ENCODE results near the gene UNC5C.

UNC5C gene

DNA sequence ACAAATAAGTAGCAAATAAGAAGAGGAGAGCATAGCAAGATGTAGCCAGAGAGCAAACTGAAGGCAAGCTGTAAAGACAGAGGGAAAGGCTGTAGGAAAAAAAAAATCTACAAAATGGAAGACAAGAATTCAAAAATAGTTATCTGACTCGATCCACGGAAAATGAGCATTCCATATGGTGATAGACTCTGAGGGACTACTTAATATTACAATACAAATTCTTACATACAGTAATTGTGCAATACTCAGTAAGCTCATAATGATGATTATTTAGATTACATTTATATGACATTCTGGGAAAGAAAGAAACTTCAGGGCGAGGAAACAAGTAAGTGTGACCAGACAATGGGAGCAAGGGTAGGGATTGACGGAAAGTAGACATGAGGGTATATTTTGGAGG, 102.6 kb downstream of the UNC5C start:
- no peak for DNase-seq

DNA sequence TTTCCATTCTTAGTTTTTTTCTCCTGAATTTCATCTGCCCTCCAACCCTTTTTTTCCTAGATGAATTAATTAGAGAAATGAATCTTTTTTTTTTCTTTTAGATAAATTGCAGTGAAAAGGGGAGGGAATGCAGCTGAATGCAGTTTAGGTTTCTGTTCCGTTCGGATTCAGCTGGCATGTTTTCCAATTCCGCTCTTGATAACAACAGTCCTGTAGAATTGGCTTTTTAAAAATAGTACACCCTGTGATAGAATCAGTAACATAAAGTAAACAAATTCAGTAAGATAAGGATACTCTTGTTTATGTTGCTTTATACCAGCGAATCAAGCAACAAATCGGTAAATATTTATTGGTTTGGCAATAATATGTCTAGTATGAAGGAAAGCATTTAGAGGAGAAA, 103.5 kb downstream of the UNC5C start:
- no peak for DNase-seq

DNA sequence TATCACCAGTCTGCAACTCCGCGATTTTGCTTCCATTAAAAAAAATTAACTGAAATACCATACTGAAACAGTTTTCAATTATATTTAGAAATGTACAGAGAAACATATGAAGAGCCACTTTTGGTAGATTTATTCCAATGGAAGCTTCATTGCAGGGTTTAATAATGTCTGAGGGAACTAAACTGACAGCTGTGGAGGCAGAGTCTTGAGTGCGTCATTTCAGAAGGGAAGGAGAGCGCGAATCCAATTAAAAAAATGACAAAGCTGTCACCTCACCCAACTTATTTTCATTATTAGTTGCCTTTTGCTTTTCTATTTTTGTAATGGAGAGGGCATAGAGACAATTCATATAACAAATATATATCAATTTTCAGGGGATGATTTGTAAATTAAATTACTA, 104.0 kb downstream of the UNC5C start:
- DNase-seq: no peak

DNA sequence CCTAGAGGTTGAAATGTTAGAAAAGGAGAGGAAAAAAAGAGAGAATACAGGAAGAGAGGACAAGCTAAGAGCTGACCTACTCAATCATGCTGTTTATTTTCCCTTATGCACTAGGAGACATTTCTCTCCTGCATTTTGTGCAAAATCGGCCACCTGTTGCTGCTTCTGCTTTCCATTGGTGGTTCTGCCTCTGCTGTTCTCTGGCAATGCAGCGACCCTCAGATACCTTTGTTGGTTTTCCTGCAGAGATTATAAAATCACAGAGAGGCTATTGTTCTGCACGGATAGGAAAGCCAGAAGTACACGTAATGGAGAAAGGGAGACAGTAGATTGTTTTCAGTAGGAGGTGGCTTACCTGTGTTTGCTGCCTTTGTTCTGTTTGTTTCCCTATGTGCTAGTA, 108.9 kb downstream of the UNC5C start:
- DNase-seq: no peak

DNA sequence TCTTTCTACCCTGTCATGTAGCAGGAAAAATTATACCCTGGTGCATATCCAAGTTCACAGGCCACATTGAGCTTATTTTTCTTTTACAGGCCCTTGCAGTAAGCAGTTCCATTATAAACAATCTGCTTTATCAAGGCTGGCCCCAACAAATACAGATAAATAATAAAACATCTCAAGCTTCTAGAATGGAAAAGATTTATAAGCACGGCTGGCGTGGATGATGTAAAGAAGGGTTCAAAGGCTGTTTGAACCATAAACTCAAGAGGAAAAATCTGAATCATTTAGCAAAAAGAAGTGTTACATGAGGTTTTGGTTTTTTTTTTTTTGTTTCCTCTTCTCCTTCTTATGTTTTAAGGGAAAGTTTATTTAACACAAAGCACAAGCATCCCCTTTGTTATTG, 109.7 kb downstream of the UNC5C start:
- no peak for DNase-seq

DNA sequence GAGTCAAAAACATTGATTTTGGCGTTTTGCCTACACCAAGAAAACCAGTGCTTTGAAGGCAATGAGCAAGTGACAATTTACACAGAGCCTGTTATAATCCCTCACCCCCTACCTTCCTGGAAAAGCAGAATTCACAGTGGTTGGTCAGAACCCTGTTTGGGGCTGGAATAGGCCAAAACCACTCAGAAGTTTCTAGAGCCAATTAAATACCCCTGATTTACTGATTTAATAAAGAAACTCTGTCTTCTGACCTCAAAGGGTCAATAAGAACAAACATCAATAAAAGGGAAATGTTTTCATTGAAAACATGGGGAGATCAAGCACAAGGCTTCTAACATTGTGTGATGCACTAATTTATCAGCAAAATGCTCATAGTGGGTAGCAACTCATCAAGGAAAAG, 116.3 kb downstream of the UNC5C start:
- DNase-seq: no peak

DNA sequence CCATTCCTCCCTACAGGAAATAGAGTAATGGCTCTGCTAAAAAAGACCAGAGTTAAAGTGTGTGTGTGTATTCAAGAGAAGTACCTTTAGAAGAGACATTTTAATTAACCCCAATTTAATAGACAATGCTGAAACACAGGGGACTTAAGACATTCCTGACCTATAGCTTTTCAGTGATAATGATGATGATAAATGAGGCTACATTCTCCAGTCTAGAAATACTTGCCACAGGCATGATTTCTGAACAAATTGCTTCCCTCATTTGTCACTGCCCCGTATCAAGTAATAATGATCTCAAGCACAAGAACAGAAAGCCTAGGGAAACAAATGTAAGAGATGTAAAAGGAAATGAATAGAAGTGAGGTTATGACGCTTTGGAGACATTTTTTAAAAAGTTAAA, 117.1 kb downstream of the UNC5C start:
- no peak for DNase-seq

DNA sequence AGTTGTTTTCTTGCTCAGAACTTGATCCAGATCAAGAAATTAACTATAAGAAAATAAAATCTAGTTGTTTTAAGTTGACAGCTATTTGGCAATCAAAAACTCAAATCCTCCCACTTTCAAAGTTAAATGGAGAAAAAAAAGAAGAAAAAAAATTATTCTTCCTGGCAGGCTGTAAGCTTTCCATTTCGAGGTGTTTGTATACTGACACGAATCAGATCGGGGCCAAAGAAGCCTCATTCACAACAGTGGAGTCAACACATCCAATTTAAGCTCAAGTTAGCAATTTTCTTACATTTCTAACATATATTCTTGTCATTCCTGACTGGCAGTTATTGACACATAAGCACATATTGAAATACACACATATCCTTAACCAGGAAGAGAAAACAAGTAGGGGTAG, 119.4 kb downstream of the UNC5C start:
- DNase-seq: no peak

- no peak for DNase-seq
Measured at GRCh38 chr4:95428291-95429070, 120.3 kb downstream of the UNC5C start.

- DNase-seq: no peak
Measured at GRCh38 chr4:95426455-95426854, 122.3 kb downstream of the UNC5C start.

DNA sequence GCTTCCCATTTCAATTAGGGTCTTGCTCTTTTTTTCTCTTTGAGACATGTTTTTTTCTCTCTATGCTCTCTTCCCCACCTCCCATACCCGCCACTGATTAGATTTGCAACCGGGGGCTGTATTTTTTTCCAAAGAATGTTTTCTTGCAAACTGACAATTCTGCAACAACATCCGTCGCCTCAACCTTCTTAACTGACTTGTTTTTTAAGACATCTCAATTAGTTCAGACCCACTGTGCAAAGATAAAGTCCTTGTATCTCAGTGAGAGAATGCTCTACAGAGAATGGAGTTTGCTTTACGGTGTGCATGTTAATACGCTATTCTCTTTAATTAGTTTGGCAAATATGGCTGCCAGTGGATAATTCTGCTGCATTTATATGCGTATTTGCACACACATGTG, 126.3 kb downstream of the UNC5C start:
- no peak for DNase-seq

- no peak for DNase-seq
Measured at GRCh38 chr4:95421869-95422268, 126.9 kb downstream of the UNC5C start.

GRCh38 chr4:95417531-95417930, 131.2 kb downstream of the UNC5C start:
- DNase-seq: no peak

DNA sequence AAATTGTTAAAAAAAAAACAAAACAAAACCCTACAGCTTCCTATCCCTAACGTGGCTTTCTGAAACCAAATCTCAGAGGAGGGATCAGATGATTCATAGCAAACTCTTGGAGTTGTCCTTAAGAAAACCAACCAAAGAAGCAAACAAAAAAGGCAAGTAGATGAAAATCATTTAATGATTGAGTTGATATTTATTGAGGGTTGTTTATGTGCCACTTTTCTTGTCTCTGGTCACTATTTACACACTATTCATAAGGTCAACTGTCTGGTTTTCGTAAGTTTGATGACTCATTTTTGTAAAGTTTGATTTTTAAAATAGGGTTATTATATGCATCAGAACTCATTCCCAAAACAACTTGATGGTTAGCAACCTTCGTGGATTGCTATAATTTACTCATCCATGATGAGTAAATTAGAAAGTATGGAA, 133.4 kb downstream of the UNC5C start:
- no peak for DNase-seq

- DNase-seq: no peak
Measured at GRCh38 chr4:95411371-95412088, 137.2 kb downstream of the UNC5C start.

GRCh38 chr4:95410387-95410977, 138.3 kb downstream of the UNC5C start:
- no peak for DNase-seq

DNA sequence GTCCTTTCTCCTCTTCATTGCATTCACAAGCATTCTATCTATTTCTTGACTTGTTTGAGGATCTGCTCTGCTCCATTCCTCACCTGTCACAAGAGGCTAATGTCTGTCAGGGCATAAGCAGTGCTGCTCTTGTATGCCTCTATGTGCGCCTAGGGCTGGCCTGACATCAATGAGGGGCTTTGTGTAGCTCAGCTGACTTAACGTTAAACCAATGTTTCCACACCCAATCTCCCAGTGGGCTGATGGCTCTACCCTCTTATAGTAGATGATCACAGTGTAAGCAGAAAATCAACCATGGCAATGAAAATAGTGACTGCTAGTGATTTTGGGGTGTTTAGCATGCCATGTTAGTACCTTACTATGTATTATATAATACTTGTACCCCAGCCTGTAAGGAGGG, 139.0 kb downstream of the UNC5C start:
- no peak for DNase-seq

DNA sequence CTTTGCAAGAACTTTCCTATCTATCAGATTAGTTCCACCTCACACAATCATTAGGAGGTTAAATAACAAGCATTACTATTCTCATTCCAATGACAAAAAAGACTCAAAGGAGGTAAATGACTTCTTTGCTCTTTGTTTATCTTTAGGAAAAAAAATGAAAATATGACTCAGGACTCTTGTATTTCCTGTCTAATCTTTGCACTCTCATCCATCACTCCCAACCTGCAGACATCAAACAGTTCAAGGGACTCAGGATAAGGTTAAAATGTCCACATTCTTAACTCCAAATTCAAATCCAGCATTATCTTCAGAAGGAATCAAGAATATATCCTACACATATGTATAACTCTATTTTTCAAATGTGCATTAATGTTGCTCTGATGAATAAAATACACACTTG, 139.6 kb downstream of the UNC5C start:
- DNase-seq: no peak

- no peak for DNase-seq
Measured at GRCh38 chr4:95402299-95402698, 146.5 kb downstream of the UNC5C start.

GRCh38 chr4:95398217-95398616, 150.6 kb downstream of the UNC5C start:
- no peak for DNase-seq

DNA sequence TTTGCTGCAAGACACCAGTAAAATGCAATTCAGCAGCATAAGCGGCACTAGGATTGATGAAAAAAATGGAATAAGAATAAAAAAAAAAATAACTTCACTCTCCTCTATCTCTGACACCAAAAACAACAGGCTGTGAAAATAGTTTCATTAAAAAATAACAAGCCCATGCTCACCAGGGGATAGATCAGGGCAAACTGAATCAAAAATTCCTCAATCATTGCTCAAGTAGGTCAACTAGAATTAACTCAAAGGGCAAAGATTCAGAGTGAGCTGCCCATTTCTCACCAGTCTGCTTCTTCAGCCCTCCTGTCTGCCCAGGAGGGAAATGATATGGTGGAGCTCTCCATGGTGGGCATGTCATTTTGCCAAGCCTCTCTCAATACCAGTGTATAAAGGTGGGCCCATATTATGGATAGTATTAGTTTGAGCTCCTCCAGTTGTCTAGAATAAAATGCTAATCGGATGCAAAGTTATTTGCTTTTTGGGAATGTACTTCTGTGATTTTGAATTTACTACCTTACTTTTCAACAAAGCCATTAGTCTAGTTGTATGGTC, 153.9 kb downstream of the UNC5C start:
- DNase-seq: no peak

- DNase-seq: no peak
Measured at GRCh38 chr4:95393821-95394220, 155.0 kb downstream of the UNC5C start.

DNA sequence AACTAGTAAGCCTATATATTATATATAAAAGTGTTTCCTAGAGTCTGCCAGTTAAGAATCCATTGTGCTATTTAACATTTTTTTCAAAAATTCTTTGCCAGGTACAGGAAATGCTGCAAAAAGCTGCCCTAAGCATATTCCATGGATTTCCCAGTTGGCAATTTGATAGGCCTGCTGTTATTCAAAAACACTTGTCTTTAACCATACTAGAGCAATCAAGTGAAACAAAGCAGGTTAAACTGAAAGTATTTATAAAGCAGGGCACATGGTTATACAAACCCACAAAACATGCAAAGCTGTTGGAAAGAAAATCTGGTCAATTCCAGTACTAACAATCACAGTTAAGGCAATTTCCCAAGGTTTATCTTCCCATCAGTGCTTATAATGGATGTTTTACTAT, 159.9 kb downstream of the UNC5C start:
- DNase-seq: no peak

GRCh38 chr4:95387719-95388118, 161.1 kb downstream of the UNC5C start:
- no peak for DNase-seq

All from SIG-M5 (cell line).